Measurements from ENCODE around the gene TEX29. TPM values are rescaled to one million over a fixed set of nuclear protein-coding genes. Genes with fewer than 3 reads are reported as not detected.

Gene TEX29
- total and polyA plus RNA-seq, 10 of the 15 experiments (the other 5 are each of a cell fraction or from before 2014, with no cell fraction given): 0.14 to 0.30 (median 0.22) TPM; not detected in 7

DNA sequence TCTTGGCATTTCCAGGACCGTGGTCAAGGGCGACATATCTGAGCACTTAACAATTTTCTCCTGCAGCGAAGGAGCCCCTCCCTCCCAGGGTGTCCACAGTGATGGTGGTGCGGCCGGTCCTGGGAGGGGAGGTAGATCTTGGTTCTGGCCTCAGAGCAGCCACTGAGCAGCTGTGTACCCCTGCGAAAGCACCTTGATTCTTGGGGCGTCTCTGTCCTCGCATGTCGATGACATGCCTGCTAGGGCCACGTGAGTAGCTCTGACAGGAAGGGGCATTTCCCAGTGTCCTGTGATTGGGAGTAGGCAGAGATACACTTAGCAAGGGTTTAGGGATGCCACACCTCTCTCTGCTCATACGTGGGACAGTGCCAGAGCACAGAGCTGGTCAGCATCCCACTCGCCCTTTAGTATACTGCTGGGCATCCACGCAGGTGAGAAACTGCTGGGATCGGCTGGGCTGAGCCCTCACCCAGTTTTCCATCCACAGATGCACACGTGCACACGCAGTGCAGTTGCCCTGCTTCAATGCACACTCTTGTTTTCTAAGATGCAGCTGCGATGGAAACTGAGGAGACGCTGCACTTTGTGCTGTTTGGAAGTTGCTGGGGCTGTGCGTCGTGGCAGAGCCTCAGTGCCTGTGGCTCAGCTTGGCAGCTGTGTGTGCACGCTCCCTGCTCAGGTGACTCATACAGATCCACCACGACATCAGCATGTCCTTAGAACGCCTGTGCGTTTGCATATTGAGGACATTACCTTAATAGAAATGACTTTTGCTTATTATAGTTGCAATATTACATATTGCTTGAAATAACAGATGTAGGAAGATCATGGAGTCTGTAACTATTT, 66.8 kb downstream of the TEX29 start:
- no peak for ATAC-seq
- FAIRE-seq: no peak
- in situ Hi-C loops (cut with MboI) (no loop called here), intact Hi-C loops (cut with micrococcal nuclease; ENCODE audit: unreplicated experiment) (no loop called here)
- BruUV-seq (replicated peaks): no TSS peak
- H3K4me3 ChIP-seq: no peak overlapping the region
- no peak overlapping the region for H3K27ac ChIP-seq (ENCODE audit: control insufficient read depth, insufficient read depth)
- 16% methylated on average over 24 of the region's 24 CpGs for WGBS (ENCODE audit: insufficient coverage, insufficient replicate concordance, low lambda C conversion rate, missing lambda C conversion rate)
- no peaks in the 10 kb centered on the region for H3K27me3 ChIP-seq (replicated peaks in 1 of 2; ENCODE audit: control insufficient read depth in 2 of 2, insufficient read depth in 2 of 2, low read length in 1 of 2)
- no peaks in the 10 kb centered on the region for H3K36me3 ChIP-seq (ENCODE audit: control insufficient read depth in 2 of 2, insufficient read depth in 2 of 2, low read length in 1 of 2)
- H3K79me2 ChIP-seq (ENCODE audit: control insufficient read depth, insufficient read depth, low read length): no peaks in the 10 kb centered on the region
- RAD21 ChIA-PET (ENCODE audit: unreplicated experiment): no interaction called here
- CTCF ChIA-PET: interaction anchor here (0.9 kb wide), 1 partner anchor 320 kb away, joined by 3 read pairs; no protein-coding TSS in a partner anchor
- no peaks in the 10 kb centered on the region for H3K4me1 ChIP-seq (ENCODE audit: control insufficient read depth, insufficient read depth, low read length)
- SMC1A ChIA-PET (ENCODE audit: uncharacterized antibody, unreplicated experiment): no interaction called here
- no peak overlapping the region for H3K9ac ChIP-seq (ENCODE audit: control insufficient read depth, insufficient read depth, low read length)
- no peak for TF ChIP-seq ZNF217 (IDR thresholded peaks at IDR 0.05)
- no peak for TF ChIP-seq ATF2 (IDR thresholded peaks at IDR 0.05; ENCODE audit: low read length)
- TF ChIP-seq EGR1 (IDR thresholded peaks at IDR 0.05; ENCODE audit: borderline replicate concordance in 1 of 2, low read depth in 2 of 2, low read length in 2 of 2): no peak
- TF ChIP-seq YBX1 (IDR thresholded peaks at IDR 0.05): no peak
- TF ChIP-seq NFYA (IDR thresholded peaks at IDR 0.05; ENCODE audit: borderline replicate concordance, low read depth, low read length): no peak
- no peak for TF ChIP-seq ZSCAN29 (IDR thresholded peaks at IDR 0.05)
- POLR2A ChIA-PET: no interaction called here
- no peak overlapping the region for H3K4me2 ChIP-seq (ENCODE audit: control insufficient read depth, insufficient read depth)
- H4K20me1 ChIP-seq (ENCODE audit: control insufficient read depth, insufficient read depth): no peaks in the 10 kb centered on the region
- no peak overlapping the region for H2AFZ ChIP-seq (ENCODE audit: control insufficient read depth, low read depth, low read length)
- DNase-seq (ENCODE audit: low read depth, low spot score): no peak
- no peaks in the 10 kb centered on the region for H3K9me3 ChIP-seq (replicated peaks; ENCODE audit: control insufficient read depth, insufficient read depth, low read length)

Data from GM12878 (cell line).